ENCODE data around the gene SH3RF3.

SH3RF3 gene

DNA sequence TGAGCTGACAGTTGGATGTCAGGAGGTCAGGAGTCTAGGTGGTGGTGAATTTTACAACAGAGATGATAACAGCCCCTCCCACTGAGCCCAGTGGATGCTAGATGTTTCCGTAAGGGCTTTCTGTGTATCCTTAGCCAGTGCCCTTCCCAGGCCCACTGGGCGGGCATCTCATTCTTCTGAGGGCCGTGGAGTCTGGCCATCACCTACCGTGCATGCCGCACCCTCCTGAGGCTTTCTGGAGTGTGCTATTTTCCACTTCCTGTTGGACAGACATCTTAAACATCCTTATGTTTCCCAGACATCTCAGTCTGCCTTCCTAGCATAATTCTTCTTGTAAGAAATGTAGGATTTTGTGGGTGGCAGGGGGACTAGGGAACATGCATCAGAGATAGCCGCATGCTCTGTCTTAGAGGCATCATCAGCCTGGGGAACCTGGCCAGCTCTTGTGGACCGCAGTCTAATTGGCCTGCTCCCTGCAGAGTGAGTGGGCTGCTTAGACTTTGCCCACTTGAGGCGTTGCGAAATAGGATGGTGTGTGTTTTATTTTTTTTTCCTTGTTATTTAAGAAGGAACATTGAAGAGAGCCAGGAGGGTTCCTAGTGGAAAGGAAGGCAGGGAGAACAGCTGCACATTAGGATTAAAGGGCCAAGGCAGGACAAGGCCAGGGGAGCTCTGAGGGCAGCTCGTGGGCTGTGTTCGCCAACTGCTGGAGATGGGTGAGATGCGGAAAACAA is 135.8 kb downstream of the SH3RF3 start:
- peak; percentile 74 for DNase-seq

DNA sequence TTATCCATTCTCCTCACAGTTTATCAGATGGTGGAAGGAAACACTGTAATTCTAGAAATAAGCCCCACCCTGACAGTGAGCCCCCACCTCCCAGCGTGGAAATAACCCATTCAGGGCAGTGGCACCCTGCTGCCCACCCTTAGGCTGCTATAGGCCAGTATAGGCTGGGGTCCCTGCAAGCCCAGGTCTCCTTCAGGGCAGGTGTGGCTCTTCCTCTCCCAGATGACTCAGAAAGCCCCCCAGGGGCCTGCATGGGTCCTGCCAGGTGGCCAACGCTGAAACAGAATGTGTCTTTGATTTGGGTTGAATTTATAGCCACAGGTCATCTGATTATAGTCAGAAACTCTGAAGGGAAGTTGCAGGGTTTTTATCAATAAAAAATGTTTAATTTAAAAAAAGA is 136.4 kb downstream of the SH3RF3 start:
- DNase-seq, result no peak

DNA sequence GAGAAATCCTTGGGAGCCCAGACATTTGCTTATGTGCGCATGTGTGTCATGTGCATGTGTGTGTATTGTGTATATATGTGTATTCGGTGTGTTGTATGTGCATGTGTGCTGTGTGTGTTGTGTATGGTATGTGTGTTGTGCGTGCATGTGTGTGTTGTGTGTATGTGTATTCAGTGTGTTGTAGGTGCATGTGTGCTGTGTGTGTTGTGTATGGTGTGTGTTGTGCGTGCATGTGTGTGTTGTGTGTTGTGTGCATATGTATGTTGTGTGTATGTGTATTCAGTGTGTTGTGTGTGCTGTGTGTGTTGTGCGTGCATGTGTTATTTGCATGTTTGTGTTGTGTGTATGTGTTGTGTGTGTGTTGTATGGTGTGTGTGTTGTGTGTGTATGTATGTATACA is 136.9 kb downstream of the SH3RF3 start:
- DNase-seq, result no peak

DNA sequence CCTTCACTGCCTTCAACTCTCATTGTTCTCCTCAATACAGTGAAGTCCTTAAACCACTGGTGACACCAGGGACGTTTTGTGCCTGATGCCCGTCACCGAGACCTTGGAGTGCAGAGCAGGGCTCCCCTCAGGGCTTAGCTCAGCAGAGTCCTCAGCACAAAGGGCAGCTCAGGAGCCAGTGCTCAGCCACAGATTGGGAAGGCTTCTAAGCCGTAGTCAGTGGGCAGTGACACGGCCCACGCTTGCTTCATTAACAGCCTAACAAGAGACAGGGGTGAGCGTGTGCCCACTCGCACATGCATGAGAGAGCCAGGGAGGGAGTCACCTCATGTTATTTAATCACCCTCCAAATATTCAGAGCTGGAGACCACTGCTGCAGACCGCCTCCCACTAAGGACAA is 137.5 kb downstream of the SH3RF3 start:
- DNase-seq, result no peak

DNA sequence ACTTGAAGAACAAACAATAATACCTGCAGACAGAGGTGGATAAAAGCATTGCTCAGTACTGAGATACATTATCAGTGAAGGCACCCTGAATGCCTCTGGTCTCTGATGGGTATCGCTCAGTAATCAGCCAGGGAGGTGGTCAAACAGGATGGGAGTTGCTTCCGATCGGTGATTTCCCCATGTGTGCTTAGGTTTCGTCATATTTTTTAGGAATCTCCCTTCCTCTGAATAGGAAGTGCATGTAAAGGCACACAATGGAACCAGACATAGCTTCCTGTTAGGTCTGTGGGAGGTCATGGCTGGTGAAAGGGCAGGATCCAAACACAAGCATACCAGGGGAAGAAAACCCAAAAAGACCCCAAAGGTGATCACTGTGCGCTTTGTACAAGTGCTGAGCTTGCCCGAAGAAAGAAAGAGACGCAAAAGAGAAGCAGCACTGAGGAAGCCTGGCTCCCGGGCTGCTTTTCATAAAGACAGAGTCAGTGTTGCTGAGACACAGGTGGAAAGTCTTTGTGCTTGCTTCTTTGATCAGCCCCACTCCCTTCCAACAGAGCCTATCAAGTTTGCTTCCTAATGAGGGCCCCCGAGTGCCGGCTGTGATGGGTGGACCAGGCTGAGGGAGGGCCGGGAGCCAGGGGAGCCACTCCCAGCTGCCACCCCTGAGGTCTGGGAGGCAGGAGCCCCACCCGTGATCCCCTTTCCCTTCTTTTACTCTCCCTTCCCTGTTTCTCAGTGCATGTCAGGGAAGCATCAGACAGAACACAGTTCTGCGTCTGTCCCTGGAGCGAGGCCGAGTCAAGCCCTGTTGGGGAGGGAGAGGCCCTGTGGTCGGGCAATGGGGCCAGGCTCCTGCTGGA is 138.2 kb downstream of the SH3RF3 start:
- peak; percentile 23 for DNase-seq

DNA sequence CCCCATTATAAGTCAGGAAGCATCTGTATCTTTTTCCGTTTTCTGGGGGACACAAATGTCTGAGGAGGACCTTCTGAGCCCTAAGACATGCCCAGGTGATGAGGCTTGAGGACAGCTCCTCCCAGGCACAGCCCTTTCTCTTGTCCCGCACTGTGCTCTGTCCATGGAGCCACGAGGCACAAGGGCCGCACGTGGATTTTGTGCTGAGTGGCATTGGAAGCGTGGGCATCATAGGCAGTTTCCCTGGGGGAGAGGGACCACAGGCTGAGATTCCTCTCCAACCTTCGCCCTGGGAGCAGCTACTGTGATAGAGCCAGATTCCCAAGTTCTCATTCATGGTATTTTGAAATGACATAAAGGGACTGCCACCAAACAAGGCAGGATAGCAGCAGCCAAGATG is 139.9 kb downstream of the SH3RF3 start:
- DNase-seq, result no peak

DNA sequence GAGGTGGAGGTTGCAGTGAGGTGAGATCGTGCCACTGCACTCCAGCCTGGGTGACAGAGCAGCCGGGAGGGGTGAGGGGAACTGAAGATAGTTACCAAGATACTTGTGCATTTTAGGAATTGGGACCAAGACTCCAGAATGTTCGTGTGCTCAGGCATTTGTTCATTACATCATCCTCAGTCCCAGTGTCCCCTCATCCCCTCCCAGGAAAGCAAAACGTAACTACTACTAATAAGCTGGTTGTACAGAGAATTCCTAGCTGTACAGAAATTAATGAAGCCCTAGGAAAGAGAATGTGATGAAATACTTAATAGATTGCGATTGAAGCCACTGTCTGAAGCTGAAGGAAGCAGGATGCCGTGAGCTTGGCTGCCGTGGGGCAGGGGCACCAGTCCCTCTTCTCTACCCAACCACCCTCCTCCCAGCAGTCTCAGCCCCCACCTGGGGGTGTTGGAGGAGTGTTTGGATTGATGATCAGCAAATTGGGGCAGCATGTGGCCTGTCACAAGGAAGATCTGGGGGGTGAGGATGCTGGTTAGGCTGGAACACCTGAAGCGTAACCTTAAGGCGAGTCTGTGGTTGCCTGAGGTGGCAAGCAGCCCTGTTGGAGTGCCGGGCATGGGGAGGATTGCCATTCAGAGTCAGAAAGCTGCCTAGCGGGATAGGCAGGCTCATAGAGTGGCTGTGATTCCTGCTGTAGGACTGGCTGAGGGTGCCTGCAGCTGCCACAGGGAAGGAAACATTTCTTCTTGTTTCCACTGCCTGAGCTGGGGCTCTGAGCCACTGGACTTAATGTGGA is 140.9 kb downstream of the SH3RF3 start:
- DNase-seq, result no peak

DNA sequence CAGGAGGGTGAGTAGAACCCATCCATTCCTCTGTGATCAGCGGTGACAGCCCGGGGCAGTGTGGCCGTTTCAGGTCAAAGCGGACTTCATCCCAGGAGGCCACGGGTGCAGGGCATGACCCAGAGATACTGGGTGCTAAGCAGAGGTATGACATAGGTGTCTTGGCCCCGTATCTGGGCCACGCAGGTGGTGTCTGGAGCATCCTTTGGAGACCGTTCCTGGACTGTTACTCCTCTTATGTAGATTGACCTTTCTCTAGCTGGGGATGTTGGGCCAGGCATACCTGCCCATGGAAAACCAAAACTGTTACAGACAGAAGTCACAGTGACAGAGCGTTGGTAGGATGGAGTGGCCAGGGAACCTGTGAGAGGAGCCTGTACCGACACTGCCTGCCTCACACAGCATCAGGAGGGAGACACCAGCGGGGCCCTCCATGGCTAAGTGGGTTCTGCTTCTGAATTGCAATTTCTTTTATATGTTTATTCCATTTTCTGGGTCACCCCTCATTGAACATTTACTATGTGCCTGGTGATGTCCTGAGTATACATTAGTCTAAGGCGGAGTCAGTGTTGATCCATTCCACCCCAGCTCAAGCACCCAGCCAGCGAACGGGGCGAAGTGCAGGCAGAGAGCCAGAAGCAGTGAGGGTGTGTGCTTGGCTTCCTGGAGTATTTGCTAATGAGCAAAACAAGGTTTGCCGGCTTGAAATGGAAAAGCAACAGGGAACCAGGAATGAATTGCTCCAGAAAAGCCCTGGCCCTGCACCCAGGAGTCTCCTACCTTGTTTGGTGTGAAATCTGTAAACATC is 141.7 kb downstream of the SH3RF3 start:
- no peak for DNase-seq

DNA sequence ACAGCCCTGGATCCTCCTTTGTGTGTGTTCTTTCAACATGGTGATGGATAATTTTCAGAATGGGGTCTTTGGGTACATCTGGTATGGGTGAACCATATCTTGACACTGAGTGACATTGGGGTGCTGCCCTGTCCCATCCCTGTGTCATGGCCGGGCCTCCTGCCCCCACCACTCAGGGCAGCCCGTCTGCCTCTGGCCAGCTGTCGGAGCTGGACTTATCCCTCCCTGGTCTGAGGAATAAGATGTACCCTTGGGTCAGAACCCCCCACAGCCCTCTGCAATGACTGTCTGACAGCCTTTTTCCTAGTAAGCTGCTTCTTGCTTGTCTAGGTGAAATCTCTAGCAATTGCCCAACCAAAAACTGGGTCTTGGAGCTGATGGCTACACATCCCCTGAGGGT is 142.9 kb downstream of the SH3RF3 start:
- no peak for DNase-seq

DNA sequence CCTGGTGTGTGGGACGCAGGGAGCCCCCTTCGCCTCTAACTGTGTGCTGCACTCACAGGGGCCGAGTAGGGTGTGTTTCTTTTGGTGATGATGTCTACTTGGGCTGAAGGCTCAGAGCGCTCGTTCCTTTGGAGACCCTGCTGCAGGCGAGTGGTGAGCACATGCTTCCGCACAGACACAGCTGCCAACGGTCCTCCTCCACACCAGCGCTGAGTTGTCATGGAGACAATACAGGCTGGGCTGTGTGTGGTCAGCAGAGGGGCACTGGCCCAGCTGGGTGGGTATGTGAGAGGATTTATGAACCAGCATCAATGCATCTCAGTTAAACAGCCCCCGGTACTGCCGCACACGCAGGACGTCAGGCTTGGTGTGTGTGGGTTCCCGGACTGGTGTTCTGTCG is 143.5 kb downstream of the SH3RF3 start:
- no peak for DNase-seq

DNA sequence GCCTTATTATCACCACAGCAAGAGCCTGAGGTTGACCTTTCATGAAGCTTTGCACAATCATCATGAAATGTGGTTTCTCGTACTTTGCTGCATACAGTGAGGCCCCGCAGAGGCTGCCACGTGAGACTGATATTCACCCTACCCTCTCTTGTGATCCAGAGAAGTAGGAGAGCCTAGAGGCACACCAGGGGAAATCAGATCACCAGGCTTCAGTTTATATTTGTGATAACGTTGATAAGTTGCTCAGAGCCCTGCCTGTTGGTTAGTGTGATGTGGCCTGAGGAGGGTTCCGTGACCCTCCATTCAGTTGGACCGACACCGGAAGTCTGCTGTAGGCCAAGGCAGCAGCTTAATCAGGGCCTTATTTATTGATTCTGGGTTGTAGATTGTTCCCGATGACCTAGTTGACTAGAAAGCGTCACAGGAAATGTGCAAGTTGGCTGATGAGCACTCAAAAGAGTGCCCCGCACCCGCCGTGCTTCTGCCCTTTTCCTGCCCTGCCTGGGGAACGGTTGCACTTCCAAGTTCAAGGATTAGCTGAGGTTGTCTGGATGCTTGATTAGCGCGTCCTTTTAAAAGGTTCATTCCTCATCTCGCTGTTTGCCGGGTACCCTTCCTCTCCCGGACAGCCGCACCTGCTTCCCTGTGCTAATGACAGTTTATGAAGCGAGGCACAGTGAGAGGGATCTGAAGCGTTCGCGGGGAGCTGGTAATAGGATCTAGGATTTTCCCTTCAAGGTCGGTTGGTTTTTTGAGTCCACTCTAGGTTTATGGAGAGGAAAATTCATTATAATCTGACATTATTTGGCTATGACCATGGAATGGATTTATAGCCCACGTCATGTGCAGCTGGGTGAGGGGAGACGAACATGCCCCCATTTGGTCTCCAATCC is 146.4 kb downstream of the SH3RF3 start:
- no peak for DNase-seq

DNA sequence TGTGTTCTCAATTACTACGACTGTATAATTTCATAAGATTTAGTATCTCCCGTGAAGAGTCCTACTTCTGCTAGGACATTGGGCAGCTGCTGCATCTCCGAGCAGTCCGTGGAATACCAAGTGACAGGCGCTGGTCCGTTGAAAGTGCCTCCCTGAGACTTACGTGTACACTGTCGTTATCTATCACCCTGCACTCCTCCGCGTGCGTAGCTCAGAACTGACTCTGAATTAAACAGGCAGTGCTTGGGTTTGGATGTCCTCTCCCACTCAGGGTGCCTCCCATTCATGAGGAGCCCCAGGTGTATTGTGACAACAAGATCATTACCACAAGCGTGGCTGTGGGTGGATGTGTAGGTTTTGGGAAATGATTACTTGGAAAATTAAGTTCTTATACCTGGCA is 148.4 kb downstream of the SH3RF3 start:
- no peak for DNase-seq

DNA sequence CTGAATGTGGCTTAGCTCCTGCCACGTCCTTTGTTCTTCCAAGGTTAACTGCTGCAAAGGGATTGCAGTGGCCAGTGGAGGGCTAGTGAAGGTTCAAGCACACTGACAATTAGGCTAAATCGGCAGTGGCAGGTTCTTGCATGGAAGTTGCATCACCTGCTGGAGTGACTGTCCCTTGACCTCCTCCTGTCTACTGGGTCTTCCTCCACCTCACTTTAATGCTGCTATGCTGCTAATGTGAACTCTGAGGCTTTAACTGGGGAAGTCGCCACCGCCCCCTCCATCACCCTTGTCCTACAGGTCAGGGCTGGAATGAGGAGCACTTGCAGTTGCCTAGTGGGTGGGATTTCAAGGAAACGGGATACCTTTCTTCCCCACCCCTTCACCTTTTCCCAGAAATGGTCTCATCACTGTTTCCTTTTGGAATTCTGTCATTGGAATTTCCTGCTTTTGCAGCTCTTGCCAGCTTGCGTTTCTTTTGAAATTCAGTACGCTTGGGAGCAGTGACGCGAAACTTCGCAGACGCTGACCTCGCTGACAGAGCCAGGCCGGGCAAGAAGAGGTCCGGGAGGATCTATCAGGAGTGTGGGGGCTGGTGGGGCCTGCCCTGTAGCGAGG is 150.3 kb downstream of the SH3RF3 start:
- DNase-seq, result peak; percentile 31

DNA sequence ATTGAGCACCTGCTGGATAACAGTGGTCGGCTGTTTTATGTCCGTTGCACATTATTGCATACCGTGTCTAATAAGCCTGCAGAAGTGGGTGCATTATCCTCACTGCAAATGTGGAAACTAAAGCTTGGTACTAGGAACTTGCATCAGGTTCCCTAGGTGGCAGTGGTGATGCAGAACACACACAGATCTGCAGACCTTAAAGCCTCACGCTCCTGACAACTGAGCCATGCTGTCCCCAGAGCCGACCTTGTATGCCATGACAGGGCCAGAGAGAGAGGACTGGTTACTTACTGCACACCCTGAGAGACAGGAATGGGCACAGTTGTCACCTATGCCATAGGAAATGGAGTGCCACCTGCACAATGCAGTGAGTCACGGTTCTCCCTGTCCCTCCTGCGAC is 151.8 kb downstream of the SH3RF3 start:
- no peak for DNase-seq

DNA sequence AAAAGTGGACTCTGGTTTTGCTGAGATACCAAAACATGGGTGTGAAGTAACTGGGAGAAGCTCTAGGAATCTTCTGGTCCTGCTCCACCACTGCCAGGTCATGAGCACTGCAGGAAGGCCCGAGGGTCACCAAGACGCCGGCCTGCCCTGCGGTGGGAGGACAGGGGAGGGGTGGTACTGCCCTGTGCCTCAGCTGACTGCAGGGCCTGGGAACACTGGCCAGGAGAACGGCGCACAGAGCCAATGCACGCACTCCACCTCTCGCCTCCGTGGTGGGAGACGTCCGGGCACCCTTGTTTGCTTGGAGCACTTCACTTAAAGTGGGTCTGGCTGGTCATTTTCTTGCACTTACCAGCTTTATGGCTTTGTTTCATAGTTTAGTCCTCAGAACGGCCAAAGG is 153.4 kb downstream of the SH3RF3 start:
- no peak for DNase-seq

DNA sequence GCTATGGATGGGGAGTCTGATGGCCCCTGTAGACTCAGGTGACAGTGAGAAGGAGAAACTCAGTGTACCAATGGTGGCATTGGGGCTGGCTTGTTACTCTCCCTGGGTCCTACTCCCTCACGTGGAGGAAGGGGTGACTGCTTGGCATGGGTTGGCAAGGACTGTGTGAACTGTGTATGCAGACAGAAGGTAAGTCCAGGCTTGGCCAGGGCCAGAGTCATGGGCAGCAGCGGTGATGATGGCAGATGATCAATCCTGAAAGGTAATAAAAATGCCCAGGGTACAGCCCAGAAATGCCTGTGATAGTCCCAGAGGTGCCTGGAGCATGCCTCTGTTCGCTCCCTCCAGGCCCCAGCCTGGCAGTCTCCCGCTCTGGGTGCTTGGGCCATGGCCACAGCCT is 153.9 kb downstream of the SH3RF3 start:
- DNase-seq, result no peak

DNA sequence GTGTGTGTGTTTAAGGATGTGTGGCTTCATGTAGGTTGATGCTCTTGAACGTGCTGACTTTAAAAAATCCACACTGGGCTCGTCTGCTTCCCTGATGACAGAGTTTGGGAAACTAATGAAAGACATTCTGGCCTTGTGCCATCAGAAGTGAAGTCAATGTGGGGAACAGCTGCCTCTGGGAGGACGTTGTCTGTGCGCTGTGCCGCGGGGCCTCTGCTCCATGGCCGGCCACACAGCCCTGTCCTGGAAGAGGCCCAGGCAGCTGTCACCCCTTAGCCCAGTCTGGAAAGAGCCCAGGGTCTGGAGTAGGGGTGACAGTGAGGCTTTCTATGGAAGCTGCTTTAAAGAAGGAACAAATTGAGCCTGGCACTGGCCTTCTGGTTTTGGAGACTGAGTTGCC is 155.8 kb downstream of the SH3RF3 start:
- DNase-seq, result peak; percentile 78

DNA sequence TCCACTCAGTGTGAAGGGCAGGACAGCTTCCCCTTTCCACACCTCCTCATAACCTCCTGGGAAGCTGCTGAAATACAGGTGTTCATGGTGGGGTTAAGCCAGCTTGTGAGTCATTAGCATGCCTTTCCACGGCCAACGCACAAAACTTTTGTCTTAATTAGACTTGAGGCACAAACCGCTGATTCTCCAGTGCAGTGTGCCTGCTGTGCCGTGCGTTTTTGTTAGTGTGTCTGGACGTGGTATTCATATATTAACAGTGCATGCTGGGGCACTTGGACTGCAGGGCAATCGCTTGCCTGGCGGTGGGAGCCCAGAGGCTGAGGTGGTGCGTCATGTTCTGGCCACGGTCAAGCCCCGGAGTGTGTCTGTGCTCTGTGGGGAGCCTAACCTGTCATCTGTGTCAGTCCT is 156.2 kb downstream of the SH3RF3 start:
- DNase-seq, result peak; percentile 35

DNA sequence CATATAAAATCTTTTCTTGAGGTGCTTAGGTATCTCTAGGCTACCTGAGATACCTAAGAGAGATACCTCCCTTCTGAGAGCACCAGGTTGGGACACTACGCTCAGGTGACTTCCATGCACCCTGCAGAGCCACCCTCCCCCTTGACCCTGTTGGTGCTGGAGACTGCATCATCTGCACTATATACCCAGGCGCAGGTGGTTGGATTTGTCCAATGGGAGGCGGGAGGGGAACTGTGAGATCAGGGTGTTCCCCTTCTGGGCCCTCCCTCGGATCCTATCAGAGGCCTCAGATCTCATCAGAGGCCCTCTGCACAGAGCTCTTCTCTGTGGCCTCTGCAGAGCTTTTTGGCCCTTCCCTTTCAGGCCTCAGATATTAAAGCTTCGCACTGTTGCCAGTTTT is 158.4 kb downstream of the SH3RF3 start:
- DNase-seq, result no peak

DNA sequence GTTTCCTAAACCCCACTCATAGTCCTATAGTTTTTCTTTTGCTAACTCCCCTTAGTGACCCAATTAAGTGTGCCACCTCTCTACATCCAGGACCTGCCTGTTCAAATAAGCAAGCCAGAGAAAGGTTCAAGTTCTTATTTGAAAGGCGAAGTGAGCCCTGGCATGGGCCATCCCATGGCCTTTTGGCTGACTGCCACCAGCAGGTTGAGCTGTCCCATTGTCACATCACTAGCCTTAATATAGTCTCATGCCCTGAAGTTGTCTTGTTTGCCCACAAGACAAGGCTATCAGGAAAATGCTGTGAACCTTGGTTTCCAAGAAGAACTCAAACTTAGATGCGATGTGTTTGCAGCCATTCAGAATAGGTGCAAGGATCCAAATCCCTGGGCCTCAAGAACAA is 158.8 kb downstream of the SH3RF3 start:
- no peak for DNase-seq

All from fibroblast of skin of scalp (primary cell).